HG03378 (cell line): ENCODE measurements around the gene NT5DC4.

ENCODE experiments used
- ATAC-seq: cut with Tn5 transposase; IDR thresholded peaks from one replicate; pipeline ENCODE4 v1.9.1; 2021; ENCODE audit warnings: mild to moderate bottlenecking, moderate library complexity; ENCODE audit not compliant: unreplicated experiment

Gene NT5DC4

GRCh38 chr2:112782234-112782799, 61.5 kb downstream of the NT5DC4 start:
- ATAC-seq, result peak; percentile 79

- ATAC-seq, result no peak
These were observed 62.4 kb downstream of the NT5DC4 start for GRCh38 chr2:112783187-112783714.

GRCh38 chr2:112784199-112785189, 63.7 kb downstream of the NT5DC4 start, which contains the start of gene IL1A:
TSS of gene IL1A (minus strand) at chr2:112784493. CDS start at chr2:112783770, 723 bp downstream.
- no peak for ATAC-seq

- ATAC-seq, result no peak
These were observed 66.5 kb downstream of the NT5DC4 start for GRCh38 chr2:112787294-112787693.

GRCh38 chr2:112787729-112788393, 67.0 kb downstream of the NT5DC4 start:
- no peak for ATAC-seq

GRCh38 chr2:112788653-112789052, 67.8 kb downstream of the NT5DC4 start:
- ATAC-seq, result no peak
